ENCODE data around the gene VDR.

VDR gene

GRCh38 chr12:47904713-47905709 lies at the start of gene VDR:
TSS of gene VDR (minus strand) at chr12:47904994. CDS start at chr12:47879113, 25,881 bp downstream.
- DNase-seq (ENCODE audit: low read depth) = peak; percentile 81
- peak; percentile 36 for TF ChIP-seq CTCF (IDR thresholded peaks at IDR 0.05; ENCODE audit: insufficient read depth, low read depth, low read length, missing control alignments)
- peak within 1 kb of the TSS; percentile 75 for H3K4me3 ChIP-seq (ENCODE audit: low read depth, low read length)

- H3K4me3 ChIP-seq (ENCODE audit: low read depth, low read length) = no peak overlapping the region
- no peak for DNase-seq (ENCODE audit: low read depth)
- TF ChIP-seq CTCF (IDR thresholded peaks at IDR 0.05; ENCODE audit: insufficient read depth, low read depth, low read length, missing control alignments) = no peak
Measured at GRCh38 chr12:47954058-47954457, 49.3 kb upstream of the VDR start.

GRCh38 chr12:47950856-47951468 lies 46.2 kb upstream of the VDR start:
- no peak for TF ChIP-seq CTCF (IDR thresholded peaks at IDR 0.05; ENCODE audit: insufficient read depth, low read depth, low read length, missing control alignments)
- no peak for DNase-seq (ENCODE audit: low read depth)
- H3K4me3 ChIP-seq (ENCODE audit: low read depth, low read length) = no peak overlapping the region

GRCh38 chr12:47949441-47950341 lies 44.9 kb upstream of the VDR start:
- no peak overlapping the region for H3K4me3 ChIP-seq (ENCODE audit: low read depth, low read length)
- peak; percentile 90 for TF ChIP-seq CTCF (IDR thresholded peaks at IDR 0.05; ENCODE audit: insufficient read depth, low read depth, low read length, missing control alignments)
- DNase-seq (ENCODE audit: low read depth) = peak; percentile 59

- DNase-seq (ENCODE audit: low read depth) = no peak
- H3K4me3 ChIP-seq (ENCODE audit: low read depth, low read length) = no peak overlapping the region
- TF ChIP-seq CTCF (IDR thresholded peaks at IDR 0.05; ENCODE audit: insufficient read depth, low read depth, low read length, missing control alignments) = no peak
Measured at GRCh38 chr12:47947341-47947740, 42.5 kb upstream of the VDR start.

All from GM12865 (cell line).